HL-60 (cell line): Measurements from ENCODE around the gene SCP2D1.
A peak's percentile ranks its signal among the peaks of the same experiment; 100 is the strongest.

Source experiments
- POLR2AphosphoS5 ChIP-seq: IDR thresholded peaks from 2 replicates; pipeline ENCODE4 v1.6.1; 2012; ENCODE audit warnings: low read depth
- TF ChIP-seq, protein P1 (sequence below): IDR thresholded peaks from 2 replicates; pipeline ENCODE4 v1.6.1; 2012; ENCODE audit warnings: low read depth; ENCODE audit not compliant: insufficient replicate concordance
- TF ChIP-seq, protein P2 (sequence below): IDR thresholded peaks from one replicate; pipeline ENCODE4 v1.5.1; 2011; ENCODE audit warnings: low read length, control low read depth, inconsistent platforms; ENCODE audit not compliant: insufficient read depth

DNA sequence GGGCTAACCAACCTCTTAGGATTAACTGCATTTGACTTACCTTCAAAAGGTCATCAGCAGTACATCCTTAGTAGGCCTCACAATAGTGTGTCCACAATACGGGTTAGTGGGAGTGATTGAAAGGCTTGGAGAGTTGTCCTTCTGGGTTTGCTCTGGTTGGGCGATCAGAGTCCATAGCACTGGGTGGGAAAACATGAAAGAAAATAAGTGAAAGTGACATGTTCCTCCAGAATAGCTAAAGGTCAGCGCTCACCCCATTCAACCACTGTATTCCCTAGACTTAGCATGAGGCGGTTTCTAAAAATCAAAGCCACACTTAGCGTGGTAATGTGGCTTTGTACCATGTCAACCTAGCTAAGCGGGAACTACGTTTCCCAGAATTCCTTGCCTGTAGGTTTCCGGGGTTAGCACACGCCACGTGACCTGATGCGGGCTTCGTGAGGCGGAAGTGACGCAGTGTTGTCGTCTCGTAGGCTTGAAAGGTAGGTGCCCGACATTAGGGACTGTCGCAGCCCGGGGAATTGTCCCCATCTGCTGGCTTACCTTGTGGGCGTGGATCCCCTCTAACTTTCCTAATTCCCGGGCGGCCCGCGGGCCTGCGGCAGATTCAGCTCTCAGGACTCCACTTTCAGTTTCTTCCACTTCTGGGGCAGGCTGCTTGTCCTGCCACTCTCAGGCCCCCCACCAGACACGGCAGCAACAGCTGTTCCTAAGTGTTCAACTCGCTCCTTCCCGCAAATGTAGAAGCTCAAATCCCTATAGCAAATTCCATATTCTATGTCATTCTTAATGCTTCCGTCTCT lies 19.8 kb upstream of the SCP2D1 start:
- TF ChIP-seq, protein P1, sequence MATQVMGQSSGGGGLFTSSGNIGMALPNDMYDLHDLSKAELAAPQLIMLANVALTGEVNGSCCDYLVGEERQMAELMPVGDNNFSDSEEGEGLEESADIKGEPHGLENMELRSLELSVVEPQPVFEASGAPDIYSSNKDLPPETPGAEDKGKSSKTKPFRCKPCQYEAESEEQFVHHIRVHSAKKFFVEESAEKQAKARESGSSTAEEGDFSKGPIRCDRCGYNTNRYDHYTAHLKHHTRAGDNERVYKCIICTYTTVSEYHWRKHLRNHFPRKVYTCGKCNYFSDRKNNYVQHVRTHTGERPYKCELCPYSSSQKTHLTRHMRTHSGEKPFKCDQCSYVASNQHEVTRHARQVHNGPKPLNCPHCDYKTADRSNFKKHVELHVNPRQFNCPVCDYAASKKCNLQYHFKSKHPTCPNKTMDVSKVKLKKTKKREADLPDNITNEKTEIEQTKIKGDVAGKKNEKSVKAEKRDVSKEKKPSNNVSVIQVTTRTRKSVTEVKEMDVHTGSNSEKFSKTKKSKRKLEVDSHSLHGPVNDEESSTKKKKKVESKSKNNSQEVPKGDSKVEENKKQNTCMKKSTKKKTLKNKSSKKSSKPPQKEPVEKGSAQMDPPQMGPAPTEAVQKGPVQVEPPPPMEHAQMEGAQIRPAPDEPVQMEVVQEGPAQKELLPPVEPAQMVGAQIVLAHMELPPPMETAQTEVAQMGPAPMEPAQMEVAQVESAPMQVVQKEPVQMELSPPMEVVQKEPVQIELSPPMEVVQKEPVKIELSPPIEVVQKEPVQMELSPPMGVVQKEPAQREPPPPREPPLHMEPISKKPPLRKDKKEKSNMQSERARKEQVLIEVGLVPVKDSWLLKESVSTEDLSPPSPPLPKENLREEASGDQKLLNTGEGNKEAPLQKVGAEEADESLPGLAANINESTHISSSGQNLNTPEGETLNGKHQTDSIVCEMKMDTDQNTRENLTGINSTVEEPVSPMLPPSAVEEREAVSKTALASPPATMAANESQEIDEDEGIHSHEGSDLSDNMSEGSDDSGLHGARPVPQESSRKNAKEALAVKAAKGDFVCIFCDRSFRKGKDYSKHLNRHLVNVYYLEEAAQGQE = no peak
- peak; percentile 77; the same call in 1 of the 2 replicates for TF ChIP-seq POLR2AphosphoS5
- TF ChIP-seq, protein P2, sequence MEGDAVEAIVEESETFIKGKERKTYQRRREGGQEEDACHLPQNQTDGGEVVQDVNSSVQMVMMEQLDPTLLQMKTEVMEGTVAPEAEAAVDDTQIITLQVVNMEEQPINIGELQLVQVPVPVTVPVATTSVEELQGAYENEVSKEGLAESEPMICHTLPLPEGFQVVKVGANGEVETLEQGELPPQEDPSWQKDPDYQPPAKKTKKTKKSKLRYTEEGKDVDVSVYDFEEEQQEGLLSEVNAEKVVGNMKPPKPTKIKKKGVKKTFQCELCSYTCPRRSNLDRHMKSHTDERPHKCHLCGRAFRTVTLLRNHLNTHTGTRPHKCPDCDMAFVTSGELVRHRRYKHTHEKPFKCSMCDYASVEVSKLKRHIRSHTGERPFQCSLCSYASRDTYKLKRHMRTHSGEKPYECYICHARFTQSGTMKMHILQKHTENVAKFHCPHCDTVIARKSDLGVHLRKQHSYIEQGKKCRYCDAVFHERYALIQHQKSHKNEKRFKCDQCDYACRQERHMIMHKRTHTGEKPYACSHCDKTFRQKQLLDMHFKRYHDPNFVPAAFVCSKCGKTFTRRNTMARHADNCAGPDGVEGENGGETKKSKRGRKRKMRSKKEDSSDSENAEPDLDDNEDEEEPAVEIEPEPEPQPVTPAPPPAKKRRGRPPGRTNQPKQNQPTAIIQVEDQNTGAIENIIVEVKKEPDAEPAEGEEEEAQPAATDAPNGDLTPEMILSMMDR = no peak
